Measurements from ENCODE around the gene POT1.
A peak's percentile ranks its signal among the peaks of the same experiment; 100 is the strongest.

POT1 gene

GRCh38 chr7:124930655-124931597 is 1.3 kb upstream of the POT1 start:
- in situ Hi-C loops (cut with HindIII; ENCODE audit: low sequenced_read_pairs) = no loop called here
- no peak for DNase-seq (ENCODE audit: low read depth)
- TF ChIP-seq, protein P1, sequence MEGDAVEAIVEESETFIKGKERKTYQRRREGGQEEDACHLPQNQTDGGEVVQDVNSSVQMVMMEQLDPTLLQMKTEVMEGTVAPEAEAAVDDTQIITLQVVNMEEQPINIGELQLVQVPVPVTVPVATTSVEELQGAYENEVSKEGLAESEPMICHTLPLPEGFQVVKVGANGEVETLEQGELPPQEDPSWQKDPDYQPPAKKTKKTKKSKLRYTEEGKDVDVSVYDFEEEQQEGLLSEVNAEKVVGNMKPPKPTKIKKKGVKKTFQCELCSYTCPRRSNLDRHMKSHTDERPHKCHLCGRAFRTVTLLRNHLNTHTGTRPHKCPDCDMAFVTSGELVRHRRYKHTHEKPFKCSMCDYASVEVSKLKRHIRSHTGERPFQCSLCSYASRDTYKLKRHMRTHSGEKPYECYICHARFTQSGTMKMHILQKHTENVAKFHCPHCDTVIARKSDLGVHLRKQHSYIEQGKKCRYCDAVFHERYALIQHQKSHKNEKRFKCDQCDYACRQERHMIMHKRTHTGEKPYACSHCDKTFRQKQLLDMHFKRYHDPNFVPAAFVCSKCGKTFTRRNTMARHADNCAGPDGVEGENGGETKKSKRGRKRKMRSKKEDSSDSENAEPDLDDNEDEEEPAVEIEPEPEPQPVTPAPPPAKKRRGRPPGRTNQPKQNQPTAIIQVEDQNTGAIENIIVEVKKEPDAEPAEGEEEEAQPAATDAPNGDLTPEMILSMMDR (IDR thresholded peaks at IDR 0.05; ENCODE audit: low read depth, low read length, missing control alignments) = no peak
- H3K4me3 ChIP-seq (ENCODE audit: low read depth, low read length) = no peak overlapping the region

DNA sequence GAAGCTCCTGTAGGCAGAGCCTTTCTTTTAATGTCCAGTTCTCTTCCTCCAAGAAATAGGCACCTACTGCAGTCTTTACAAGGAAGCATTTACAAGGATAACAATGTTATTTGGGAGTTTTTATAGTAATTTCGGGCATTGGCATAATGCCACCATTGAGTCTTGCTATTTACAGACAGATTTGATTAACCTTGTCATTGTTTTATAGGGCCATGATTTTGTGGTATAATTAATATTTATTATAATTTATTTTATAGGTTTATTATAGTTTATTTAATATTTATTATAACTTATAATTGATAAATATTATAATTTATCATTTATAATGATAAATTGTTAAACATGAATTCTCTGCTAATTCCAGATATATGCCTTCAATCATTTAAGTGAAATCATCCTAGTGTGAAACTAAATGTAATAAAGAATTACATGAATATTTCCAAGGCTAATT is 573 bp upstream of the POT1 start:
- TF ChIP-seq, protein P1 (IDR thresholded peaks at IDR 0.05; ENCODE audit: low read depth, low read length, missing control alignments) = no peak
- in situ Hi-C loops (cut with HindIII; ENCODE audit: low sequenced_read_pairs) = no loop called here
- no peak for DNase-seq (ENCODE audit: low read depth)
- peak overlapping the region; percentile 68 for H3K4me3 ChIP-seq (ENCODE audit: low read depth, low read length)

DNA sequence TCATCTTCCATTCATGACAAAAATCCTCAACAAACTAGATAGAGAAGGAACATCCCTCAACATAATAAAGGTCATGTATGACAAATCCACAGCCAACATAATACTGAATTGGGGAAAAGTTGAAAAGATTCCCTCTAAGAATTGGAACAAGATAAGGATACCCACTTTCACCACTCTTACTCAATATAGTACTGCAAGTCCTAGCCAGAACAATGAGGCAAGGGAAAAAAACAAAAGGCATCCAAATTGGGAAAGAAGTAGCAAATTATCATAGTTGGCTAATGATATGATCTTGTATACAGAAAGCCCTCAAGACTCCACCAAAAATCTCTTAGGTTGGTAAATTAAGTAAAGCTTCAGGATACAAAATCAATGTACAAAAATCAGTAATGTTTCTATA is 4.7 kb downstream of the POT1 start:
- DNase-seq (ENCODE audit: low read depth) = no peak
- TF ChIP-seq, protein P1 (IDR thresholded peaks at IDR 0.05; ENCODE audit: low read depth, low read length, missing control alignments) = no peak
- H3K4me3 ChIP-seq (ENCODE audit: low read depth, low read length) = no peak overlapping the region
- in situ Hi-C loops (cut with HindIII; ENCODE audit: low sequenced_read_pairs) = no loop called here

- TF ChIP-seq, protein P1 (IDR thresholded peaks at IDR 0.05; ENCODE audit: low read depth, low read length, missing control alignments) = no peak
- no peak for DNase-seq (ENCODE audit: low read depth)
- in situ Hi-C loops (cut with HindIII; ENCODE audit: low sequenced_read_pairs) = no loop called here
Measured at GRCh38 chr7:124922200-124922599, 7.4 kb downstream of the POT1 start.

GRCh38 chr7:124919841-124920240 is 9.8 kb downstream of the POT1 start:
- no peak for DNase-seq (ENCODE audit: low read depth)
- H3K4me3 ChIP-seq (ENCODE audit: low read depth, low read length) = no peak overlapping the region
- in situ Hi-C loops (cut with HindIII; ENCODE audit: low sequenced_read_pairs) = no loop called here
- TF ChIP-seq, protein P1 (IDR thresholded peaks at IDR 0.05; ENCODE audit: low read depth, low read length, missing control alignments) = no peak

More at GRCh38 chr7:124922200-124922599, 7.4 kb downstream of the POT1 start:
- no peak overlapping the region for H3K4me3 ChIP-seq (ENCODE audit: low read depth, low read length)

DNA sequence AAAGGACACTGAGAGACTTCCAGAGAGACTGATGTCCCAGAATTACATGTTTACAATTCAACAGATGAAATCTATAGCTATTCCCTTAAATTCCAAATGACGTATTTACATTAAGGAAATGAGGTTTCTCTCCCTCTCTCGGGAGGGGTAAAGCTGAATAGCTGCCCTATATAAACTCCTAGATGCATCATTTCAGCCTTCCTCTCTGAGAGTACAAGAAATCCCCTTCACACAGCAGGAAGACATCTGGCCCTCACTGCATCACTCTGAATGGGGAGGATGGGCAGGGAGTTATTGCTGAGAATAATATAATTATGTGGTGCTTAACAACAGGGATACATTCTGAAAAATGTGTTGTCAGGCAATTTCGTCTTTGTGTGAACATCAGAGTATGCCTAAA is 11.0 kb downstream of the POT1 start:
- in situ Hi-C loops (cut with HindIII; ENCODE audit: low sequenced_read_pairs) = no loop called here
- TF ChIP-seq, protein P1 (IDR thresholded peaks at IDR 0.05; ENCODE audit: low read depth, low read length, missing control alignments) = no peak
- DNase-seq (ENCODE audit: low read depth) = no peak
- no peak overlapping the region for H3K4me3 ChIP-seq (ENCODE audit: low read depth, low read length)

All from astrocyte of the cerebellum (primary cell).